Measurements from ENCODE around the gene LYRM4. TPM values are rescaled to one million over a fixed set of nuclear protein-coding genes. Genes with fewer than 3 reads are reported as not detected.

The LYRM4 gene
- total RNA-seq, 1 donor from 2014 or later, result 27.1 TPM

DNA sequence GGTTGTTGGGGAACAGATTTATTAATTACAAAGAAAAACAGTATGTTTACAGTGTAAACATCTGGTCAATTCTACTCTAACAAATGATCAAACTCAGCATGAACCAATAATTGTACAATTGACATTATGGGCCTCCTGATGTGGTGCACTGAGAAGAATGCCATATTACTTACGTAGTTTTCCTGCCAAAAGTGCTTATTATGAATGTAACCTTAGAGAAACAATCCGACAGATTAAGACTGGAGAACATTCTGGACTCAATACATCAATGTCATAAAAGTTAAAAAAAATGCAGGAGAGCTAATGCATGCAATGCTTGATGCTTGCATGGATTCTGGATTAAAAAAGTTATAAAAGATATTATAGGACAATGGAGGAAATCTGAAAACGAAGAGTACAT lies 69.0 kb downstream of the LYRM4 start:
- TF ChIP-seq, protein P1, sequence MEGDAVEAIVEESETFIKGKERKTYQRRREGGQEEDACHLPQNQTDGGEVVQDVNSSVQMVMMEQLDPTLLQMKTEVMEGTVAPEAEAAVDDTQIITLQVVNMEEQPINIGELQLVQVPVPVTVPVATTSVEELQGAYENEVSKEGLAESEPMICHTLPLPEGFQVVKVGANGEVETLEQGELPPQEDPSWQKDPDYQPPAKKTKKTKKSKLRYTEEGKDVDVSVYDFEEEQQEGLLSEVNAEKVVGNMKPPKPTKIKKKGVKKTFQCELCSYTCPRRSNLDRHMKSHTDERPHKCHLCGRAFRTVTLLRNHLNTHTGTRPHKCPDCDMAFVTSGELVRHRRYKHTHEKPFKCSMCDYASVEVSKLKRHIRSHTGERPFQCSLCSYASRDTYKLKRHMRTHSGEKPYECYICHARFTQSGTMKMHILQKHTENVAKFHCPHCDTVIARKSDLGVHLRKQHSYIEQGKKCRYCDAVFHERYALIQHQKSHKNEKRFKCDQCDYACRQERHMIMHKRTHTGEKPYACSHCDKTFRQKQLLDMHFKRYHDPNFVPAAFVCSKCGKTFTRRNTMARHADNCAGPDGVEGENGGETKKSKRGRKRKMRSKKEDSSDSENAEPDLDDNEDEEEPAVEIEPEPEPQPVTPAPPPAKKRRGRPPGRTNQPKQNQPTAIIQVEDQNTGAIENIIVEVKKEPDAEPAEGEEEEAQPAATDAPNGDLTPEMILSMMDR (IDR thresholded peaks at IDR 0.05), result no peak
- no peaks in the 10 kb centered on the region for H3K27me3 Mint-ChIP-seq (ENCODE audit: unreplicated experiment)
- no peaks in the 10 kb centered on the region for H3K9me3 Mint-ChIP-seq (ENCODE audit: unreplicated experiment)
- H3K27ac Mint-ChIP-seq (ENCODE audit: unreplicated experiment), result peak overlapping the region; percentile 76
- H3K4me1 Mint-ChIP-seq (ENCODE audit: unreplicated experiment), result peaks cover 39% of the 10 kb centered on the region
- no peak for DNase-seq (ENCODE audit: extremely low spot score, unreplicated experiment)
- no peak overlapping the region for H3K4me3 Mint-ChIP-seq (ENCODE audit: unreplicated experiment)
- no peaks in the 10 kb centered on the region for H3K36me3 Mint-ChIP-seq (ENCODE audit: unreplicated experiment)

DNA sequence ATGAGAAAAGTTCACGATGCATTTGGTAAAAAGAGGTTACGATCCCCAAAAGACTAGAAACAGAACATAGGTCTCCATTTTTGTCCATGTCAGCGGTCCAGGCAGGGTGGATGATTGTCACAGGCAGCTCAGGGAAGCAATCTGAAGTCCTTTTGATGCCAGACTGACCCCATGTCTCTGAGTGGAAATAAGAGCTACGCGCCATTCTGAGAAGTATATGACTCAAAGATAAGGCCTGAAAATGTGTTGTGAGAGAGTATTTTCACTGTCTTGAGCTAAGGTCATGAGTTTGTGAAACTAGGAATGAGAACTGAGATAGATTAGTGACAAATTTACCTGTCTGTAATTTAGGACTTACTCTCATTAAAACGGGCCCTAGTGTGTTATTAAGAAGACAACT lies 69.5 kb downstream of the LYRM4 start:
- TF ChIP-seq, protein P1 (IDR thresholded peaks at IDR 0.05), result no peak
- no peaks in the 10 kb centered on the region for H3K36me3 Mint-ChIP-seq (ENCODE audit: unreplicated experiment)
- peak overlapping the region; percentile 76 for H3K27ac Mint-ChIP-seq (ENCODE audit: unreplicated experiment)
- no peak overlapping the region for H3K4me3 Mint-ChIP-seq (ENCODE audit: unreplicated experiment)
- H3K9me3 Mint-ChIP-seq (ENCODE audit: unreplicated experiment), result no peaks in the 10 kb centered on the region
- no peak for DNase-seq (ENCODE audit: extremely low spot score, unreplicated experiment)
- no peaks in the 10 kb centered on the region for H3K27me3 Mint-ChIP-seq (ENCODE audit: unreplicated experiment)
- peaks cover 39% of the 10 kb centered on the region for H3K4me1 Mint-ChIP-seq (ENCODE audit: unreplicated experiment)

DNA sequence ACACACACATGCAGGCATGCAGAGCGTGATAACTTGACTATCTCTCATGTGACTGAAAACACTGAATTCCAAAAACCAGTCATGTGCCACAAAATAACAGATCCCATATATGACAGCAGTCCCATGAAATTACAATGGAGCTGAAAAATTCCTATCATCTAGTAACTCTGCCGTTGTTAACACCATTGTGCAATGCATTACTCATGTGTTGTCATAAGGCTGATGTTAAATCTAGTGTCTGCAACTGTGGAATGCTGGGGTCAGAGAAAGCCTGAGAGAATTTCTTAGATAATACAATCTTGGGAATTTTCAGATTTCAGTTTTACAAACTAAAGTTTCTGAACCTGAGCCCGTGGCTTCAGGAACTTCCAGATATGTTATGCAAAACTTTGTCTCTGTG lies 70.2 kb downstream of the LYRM4 start:
- TF ChIP-seq, protein P1 (IDR thresholded peaks at IDR 0.05), result no peak
- peaks cover 39% of the 10 kb centered on the region for H3K4me1 Mint-ChIP-seq (ENCODE audit: unreplicated experiment)
- no peaks in the 10 kb centered on the region for H3K9me3 Mint-ChIP-seq (ENCODE audit: unreplicated experiment)
- no peak for DNase-seq (ENCODE audit: extremely low spot score, unreplicated experiment)
- H3K4me3 Mint-ChIP-seq (ENCODE audit: unreplicated experiment), result peak overlapping the region; percentile 24
- no peaks in the 10 kb centered on the region for H3K36me3 Mint-ChIP-seq (ENCODE audit: unreplicated experiment)
- peak overlapping the region; percentile 76 for H3K27ac Mint-ChIP-seq (ENCODE audit: unreplicated experiment)
- no peaks in the 10 kb centered on the region for H3K27me3 Mint-ChIP-seq (ENCODE audit: unreplicated experiment)

DNA sequence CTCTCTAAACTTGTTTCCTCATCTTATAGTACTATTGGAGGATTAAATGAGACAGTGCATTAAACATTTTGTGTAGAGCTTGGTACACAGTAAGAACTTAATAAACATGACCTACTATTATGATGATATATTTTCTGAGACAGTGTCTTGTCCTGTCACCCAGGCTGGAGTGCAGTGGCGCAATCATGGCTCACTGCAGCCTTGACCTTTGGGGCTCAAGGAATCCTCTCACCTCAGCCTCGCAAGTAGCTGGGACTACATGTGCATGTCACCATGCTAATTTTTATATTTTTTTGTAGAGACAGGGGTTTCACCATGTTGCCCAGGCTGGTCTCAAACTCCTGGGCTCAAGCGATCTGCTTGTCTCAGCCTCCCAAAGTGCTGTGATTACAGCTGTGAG lies 72.1 kb downstream of the LYRM4 start:
- TF ChIP-seq, protein P1 (IDR thresholded peaks at IDR 0.05), result no peak
- Mint-ChIP-seq H3K27ac (ENCODE audit: unreplicated experiment) (no peak overlapping the region), H3K4me1 (ENCODE audit: unreplicated experiment) (peaks cover 38% of the 10 kb centered on the region), H3K4me3 (ENCODE audit: unreplicated experiment) (no peak overlapping the region), H3K9me3 (ENCODE audit: unreplicated experiment) (no peaks in the 10 kb centered on the region), H3K27me3 (ENCODE audit: unreplicated experiment) (no peaks in the 10 kb centered on the region), H3K36me3 (ENCODE audit: unreplicated experiment) (no peaks in the 10 kb centered on the region)
- DNase-seq (ENCODE audit: extremely low spot score, unreplicated experiment), result no peak

DNA sequence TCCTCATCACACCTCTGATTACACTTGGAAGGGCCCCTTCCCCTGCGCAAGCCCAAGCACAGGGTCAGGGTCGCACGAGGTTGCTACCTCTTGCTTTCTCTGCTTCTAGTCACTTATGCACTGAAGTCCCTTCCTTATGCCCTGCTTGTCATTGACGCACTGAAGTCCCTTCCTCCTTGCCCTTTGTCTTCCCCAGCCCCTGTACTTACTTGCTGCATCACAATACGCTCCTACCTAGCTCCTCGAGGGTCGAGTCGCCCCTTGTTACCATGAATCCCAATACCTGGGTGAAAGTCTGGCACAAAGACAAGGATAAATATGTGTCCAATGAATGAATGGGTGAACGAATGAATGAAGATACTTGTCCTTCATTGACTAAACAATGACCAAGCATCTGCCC lies 75.9 kb downstream of the LYRM4 start:
- no peak overlapping the region for H3K27ac Mint-ChIP-seq (ENCODE audit: unreplicated experiment)
- no peaks in the 10 kb centered on the region for H3K27me3 Mint-ChIP-seq (ENCODE audit: unreplicated experiment)
- H3K9me3 Mint-ChIP-seq (ENCODE audit: unreplicated experiment), result no peaks in the 10 kb centered on the region
- TF ChIP-seq, protein P1 (IDR thresholded peaks at IDR 0.05), result no peak
- no peak for DNase-seq (ENCODE audit: extremely low spot score, unreplicated experiment)
- H3K4me1 Mint-ChIP-seq (ENCODE audit: unreplicated experiment), result peaks cover 12% of the 10 kb centered on the region
- H3K36me3 Mint-ChIP-seq (ENCODE audit: unreplicated experiment), result no peaks in the 10 kb centered on the region
- no peak overlapping the region for H3K4me3 Mint-ChIP-seq (ENCODE audit: unreplicated experiment)

Measured in osteocyte (in vitro differentiated cells).